Left forelimb (tissue), 1 donor: ENCODE measurements around the gene HOXA3.

Experiments
- DNase-seq: peaks from one replicate; pipeline ENCODE4 v3.0.0-alpha.2; 2018; ENCODE audit warnings: low spot score

HOXA3 gene

DNA sequence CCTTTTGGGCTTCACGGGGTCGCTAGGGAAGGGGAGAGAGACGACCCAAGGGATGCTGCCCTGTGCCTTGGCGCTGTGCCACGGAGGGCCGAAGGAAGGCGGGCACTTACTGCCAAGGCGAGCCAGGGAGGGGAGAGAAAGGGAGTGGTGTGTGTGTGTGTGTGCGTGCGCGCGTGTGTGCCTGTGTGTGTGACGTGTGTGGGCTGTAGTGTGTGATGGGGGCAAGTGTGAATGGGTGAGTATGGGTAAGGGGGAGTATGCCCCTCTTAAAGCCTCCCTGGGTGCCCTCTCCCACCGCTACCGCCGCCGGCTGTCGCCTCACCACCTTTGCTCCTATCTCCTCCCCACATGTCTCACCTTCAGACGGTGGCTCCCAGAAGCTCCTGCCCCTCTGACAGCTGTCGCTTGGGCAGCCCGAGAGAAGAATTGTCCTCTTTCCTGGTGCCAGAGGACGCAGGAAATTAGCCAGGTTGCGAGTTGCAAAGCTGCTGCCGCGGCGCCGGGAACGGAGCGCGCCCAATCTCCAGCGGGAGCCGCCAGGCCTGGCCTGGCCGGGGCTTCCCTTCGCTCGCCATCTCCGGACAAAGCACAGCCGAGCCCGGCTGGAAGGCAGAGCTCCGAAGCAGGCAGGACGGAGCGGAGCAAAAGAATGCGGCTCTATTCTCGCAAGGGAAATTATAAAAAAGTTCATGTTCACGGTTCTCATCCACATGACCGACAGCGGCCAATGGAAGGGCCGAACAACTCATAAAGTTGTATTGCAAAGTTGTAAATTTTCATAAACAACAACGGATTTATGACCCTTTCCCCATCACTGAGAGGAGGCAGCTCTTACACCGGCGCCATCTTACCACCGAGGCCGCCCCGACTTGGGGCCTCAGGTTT lies at the start of gene HOXA3:
Gene HOXA3 (minus strand): TSS at position 653 of the 885 bp plus-strand sequence. CDS start 41,943 bp downstream, outside the sequence.
- DNase-seq = peak; percentile 78

DNA sequence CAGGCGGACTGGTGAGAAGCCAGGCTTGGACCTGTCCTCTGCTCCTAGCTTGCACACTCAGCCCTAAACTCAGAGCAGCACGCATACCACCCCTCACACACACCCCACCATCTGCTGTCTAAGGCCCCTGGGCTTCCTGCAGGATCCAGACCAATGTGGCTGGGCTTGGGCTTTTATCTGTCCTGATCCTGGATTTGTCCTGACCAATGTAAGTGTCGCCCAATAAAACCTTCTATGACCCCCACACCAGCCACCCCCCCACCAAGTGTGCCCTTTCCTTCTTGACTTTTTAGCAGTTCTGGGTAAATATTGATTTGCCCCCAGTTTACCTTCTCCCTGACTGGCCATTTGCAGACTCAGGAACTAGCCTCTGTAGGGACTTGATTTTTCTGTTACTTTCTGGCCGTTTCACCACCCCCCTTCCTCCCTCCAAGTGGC lies 49.2 kb upstream of the HOXA3 start:
- DNase-seq = no peak

DNA sequence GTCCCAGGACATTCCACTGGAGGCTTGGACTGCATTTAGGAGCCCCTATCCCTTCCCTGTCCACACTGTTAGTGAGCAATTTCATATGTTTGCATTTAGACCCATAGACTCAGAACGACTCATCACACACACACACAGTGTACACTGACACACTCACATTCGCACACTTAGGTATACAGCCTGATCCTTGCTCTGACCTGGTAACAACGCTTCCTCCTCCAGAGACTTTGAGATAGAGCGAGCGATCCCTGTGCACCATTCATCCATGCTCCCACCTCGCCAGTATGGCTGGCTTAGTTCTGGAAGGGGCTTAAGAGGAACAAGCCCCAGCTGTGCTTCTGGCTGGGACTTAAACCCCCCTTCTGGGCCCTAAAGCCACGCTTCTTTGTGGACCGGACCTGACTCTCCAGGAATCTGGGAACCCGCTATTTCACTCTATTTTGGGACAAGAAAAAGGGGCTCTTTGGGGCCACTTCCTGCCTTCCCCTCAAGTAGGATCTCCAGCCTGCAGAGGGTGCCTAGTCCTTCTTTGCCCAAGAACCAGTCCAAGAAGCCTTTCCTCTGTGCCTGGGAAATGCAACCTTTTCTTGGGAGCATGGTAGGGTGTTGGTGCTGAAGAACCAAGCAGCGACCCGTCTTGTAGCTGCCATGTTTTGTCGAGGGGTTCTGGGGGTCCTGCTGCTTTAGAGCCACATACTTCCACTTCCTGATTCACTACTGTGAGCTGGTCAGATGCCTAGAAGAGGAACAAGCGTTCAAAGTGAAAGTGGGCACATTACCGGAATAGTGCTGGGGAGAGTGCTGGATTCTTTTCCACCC lies 48.6 kb upstream of the HOXA3 start:
- DNase-seq = peak; percentile 64

DNA sequence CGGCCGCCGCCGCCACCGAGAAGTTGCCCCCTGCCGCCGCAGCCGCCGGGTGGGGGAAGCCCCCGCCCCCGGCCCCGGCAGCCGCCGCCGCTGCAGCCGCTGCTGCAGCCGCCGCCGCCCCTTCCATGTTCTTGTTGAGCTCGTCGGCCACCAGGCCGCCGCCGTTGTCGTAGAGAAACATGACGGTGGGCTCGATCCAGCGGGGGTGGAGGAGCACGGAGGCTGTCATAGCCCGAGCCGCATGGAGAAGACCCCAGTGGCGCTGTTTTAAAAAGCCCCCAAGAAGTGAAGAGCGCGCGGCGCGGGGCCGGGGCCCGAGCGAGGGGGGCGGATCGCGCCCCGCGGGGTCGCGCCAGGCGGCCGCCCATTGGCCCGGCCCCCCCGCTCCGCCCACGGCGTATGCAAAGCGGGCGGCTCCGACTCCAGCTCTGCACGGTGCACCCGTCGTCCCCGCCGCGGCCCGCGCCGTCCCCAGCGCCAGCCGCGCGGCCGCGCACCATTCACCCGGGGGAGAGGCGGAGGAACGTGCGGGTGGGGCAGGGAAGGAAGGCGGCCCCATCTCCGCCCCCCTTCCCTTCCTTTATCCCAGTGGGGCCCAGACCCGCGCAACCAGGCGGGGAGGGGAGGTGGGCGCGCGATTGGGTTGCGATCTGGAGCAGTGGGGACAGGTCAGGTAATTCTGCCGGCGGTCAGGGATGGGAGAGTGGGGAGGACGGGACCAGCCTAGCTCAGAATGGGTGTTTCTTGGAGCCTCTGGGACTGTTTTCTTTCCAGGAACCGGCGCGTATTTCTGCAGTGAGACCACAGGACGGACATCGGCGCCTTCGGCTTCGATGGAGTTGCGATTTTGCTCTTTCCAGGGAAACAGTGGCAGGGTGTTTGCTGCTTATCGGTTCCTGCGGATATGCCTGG lies 47.7 kb upstream of the HOXA3 start, which contains the start of gene HOXA13:
Gene HOXA13 (minus strand): TSS at position 243 of the 912 bp plus-strand sequence. CDS start 14 bp downstream, at position 229.
- DNase-seq = peak; percentile 82

DNA sequence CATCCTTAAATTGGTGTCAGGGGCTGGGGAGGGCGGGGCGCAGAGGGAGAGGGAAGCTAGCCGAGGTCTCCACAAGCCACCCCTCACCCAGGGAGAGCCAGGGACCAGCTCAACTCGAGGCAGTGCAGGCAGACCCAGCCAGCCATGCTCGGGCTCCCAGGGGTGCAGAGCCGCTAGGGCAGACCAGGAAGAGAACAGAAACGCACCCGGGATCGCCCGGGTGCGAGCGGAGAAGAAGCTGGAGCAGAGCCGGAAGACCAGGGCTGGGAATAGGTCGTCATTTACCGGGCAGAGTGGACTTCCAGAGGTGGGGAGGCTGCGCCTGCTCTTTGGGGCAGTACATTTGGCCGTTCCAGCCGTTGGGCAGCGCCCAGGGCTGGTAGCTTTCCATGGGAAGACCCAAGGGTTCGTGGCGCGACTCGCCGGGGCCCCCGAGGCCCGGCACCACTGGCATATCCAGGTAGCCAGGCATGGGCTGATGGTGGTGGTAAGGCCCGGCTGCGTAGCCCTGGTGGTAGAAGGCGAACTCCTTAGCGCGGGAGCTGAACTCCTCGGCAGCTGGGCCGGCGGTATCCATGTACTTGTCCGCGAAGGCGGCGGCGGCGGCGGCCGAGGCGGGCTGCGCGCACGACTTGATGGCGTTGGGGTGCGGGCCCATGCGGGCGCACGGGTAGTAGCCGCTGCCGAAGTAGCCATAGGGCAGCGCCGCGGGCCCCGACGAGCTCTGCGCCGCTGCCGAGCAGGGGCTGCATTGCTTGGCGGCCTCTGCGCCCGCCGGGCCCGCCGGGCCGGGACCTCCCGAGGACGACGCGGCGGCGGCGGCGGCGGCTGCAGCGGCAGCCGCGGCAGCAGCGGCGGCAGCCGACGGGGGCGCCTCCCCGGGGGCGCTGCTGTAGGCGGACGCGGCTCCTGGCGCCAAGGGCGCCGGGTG lies 46.8 kb upstream of the HOXA3 start:
- DNase-seq = peak; percentile 72

DNA sequence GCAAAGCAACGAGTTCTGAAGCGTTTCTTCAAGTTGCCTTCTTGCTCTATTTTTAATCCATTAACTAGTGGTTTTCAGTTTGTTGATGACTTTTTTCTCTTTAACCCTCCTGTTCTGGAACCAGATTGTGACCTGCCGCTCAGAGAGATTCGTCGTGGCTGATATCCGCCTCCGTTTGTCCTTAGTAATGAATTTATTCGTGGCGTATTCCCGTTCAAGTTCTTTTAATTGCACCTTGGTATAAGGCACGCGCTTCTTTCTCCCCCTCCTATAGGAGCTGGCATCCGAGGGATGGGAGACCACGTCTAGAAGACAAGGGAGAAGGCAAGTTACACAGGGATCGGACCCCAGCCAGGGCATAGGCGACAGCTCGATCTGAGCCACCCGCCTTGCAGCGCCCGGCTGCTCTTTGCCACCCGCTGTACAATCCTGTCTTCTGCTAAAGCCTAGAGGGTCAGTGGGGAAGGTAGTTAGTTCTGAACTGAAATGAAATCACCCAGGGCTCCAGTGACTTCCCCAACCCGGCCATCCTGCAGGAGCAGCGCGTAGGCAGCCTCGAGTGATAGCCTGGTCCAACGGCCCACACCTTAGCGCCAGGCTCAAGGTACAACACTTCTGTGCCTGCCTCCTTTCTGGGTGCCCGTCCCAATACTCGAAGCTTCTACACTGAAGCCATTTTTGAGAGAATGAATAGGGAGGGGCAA lies 45.9 kb upstream of the HOXA3 start:
- peak; percentile 67 for DNase-seq

DNA sequence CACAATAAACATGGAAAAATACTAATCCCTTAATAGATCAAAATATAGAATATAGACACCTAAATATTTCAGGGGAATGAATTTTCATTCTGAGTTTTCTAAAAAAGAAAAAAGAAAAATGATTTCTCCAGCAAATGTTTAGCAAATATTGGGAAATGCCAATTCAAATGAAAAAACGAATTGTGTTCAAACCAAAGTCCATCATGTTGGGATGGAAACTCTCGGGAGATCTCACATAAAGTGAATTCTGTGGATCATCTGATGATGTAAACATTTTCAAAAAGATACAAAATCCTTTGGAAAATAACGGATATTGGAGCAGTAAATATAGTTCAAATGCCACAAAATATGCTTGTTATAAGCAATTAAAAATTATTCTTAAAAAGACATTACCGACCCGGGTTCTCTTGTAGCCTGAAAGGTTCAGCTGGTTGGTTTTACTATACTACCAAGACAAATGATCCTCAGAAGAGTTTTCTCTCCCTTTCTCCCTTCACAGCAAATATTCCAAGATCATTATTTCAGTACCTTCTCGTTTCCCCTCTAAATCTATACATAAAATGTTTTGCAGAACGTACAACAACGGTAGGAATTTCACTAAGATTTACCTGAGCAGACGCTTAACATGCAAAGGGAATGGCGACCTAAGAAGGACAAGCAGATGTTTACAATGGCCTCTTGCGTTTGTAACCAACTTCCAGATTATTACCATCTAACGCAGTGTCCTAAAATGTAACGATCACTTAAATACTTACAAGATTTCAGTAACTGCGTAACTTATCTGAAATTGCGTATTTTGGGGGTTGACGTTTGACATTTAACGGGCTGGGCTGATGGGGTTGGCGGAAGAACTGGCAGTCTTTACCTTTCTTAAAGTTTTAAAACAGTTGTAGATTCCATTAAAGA lies 45.0 kb upstream of the HOXA3 start:
- peak; percentile 52 for DNase-seq

DNA sequence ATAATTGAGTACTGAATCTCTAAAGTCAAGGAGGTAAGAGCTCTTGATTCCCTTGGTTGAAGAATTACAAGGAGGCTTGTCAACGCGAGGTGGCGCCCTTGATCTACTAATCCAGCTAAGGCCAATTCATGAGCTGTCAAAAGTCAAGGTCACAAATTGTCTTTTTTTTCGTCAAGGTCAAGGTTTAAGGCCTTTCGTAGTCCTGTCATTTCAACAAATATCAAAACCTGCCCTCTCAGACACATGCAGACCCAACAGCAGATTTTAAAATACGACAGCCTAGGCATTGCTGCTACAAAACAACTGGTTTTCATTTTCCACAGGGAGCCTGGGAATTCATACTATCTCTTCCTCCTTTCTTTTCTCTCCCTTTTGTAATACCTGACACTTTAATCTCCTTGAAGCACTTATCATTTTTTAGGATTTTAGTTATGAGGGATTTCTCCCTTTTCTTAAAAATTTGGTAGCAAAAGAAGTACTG lies 43.9 kb upstream of the HOXA3 start:
- peak; percentile 87 for DNase-seq

DNA sequence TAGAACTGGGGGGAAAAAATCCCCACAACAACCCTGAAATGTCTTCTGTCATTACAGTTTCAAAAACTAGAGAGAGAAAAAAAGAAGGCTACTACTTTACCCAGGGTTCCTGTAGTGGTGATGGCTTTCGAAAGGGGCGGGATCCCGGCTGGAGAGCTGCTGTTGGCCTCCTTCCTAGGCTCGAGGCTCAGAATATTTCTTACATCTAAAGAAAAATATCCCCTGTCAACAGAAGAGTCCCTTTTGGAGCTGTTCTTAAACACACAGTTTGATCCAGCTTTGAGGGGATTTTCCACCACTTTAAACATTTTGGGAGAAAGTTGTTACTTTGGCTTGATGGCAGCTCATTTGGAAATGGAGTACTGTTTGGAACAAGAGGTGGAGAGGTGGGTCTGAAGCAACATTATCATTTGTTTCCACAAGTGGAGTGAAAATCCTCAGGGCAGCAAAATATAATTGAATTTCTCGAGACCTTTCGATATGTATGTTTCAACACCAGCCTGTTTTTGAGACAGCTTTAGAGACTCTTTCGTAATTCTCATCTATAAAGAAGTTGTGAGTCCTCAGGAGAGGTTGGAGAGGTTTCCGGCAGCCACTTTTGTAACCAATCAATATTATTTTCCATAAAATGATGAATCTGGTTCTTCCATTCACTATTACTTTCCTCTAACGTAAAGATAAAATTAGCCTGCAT lies 42.5 kb upstream of the HOXA3 start:
- DNase-seq = peak; percentile 57

DNA sequence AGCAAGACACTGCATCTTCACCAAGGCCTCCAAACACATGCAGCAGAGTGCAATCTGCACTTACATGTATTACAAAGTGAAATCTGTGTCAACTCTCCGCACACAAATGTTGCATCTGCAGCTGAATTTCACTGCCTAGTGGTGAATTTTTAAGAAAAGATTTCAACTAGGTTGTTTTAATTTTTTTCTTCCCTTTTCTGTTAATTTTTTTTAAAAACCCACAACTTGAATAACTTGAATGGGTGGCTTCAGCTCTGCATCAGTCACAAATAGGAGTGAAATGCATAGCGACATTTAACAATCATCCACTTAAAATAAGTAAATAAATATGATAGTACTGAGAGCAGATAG lies 41.6 kb upstream of the HOXA3 start:
- no peak for DNase-seq

DNA sequence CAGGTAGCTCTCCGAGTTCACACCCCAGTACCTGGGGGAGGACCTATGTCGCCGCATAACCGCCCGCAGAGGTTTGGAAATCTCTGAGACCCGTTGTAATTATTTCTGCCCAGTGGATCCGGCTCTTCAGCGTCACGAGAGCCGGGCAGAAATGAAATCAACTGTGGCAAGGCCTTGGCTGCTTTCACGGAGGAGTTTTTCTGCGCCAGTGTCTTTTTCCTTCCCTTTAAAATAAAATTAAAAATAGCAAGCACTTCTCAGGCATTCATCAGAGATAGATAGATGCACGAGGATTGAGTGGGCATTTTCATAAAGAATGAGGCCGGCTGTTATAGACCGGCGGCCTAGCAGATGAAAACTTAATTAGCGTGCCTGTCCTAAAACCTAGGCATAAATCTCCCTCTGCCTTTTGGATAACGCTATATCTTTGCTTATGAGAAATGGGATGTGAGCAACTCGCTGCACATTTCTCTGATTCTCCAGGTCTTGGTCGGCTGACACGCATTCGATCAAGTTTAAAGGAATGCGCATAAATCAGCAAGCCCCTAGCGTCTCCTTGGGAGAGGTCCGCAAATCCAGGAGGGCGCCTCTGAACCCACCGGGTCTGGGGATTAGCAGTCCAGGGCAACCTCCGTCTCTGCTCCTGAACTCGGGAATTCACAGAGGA lies 41.1 kb upstream of the HOXA3 start:
- DNase-seq = peak; percentile 68

DNA sequence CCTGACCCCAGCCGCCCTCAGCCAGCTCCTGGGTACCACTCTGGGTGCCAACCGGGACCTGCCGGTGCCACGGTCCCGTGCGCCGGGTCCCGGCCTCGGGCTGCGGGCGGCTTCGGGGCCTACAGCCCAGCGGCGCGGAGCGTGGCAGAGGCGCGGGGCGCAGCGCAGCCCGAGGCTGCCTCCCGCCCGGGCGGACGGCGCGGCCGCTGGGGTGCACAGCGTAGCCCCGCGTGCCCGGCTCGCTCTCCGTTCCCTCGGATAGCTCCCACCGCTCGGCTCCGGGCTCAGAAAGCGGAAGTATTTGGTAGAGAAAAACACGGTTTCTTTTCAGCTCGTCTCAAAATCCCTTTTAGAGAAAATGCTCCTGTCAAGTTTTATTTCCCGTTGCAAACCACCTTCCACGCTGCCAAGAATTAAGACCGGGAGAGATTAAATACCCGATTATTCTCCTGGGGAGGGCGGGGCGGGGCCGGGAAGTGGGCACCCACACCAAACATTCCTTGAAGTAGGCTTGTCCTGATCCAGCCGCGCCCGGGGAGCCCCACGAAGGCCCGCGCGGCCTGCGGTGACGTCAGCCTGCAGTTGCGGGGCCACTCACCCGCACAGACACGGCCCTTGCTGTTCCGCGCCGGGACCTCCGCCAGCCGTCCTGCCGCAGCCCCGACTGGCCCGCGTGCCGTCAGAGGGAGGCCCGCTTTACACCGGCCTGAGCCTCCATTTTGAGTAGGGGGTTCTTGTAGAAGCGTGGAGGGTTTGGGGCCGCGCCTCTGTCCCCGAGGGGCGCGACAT lies 40.4 kb upstream of the HOXA3 start:
- DNase-seq = peak; percentile 79

DNA sequence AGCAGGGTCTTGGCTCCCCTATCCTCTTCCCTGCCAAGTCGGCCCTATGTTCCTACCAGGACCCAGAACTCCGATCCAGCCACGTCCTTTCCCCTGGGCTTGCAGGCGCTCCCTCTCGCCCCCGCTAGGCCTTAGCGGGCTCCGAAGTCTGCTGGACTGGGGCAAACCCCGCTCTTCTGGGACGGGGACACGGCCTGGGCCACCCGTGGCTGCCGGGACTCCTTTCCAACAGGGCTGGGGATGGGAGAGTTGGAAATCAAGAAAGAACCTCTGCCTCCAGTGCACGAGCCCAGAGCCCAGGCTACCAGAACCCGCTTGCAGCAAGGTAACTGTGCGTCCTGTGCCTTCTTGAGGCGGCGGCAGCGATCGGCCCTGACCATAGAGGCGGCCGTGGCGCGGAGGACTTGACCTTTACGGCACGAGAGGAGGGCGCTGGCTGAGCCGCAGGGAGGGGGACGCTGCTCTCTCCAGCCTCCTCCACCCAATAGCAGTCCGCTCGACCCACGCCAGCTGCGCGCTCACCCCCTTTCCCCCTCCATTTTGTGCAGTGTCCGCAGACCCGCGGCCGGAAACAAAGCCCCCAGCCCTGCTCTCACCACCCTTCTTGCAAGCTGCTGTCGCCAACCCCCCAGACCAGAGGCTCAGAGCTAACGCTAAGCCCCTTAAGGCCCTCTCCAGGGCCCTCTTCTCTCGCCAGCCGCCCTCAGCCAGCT lies 39.6 kb upstream of the HOXA3 start:
- DNase-seq = peak; percentile 78

DNA sequence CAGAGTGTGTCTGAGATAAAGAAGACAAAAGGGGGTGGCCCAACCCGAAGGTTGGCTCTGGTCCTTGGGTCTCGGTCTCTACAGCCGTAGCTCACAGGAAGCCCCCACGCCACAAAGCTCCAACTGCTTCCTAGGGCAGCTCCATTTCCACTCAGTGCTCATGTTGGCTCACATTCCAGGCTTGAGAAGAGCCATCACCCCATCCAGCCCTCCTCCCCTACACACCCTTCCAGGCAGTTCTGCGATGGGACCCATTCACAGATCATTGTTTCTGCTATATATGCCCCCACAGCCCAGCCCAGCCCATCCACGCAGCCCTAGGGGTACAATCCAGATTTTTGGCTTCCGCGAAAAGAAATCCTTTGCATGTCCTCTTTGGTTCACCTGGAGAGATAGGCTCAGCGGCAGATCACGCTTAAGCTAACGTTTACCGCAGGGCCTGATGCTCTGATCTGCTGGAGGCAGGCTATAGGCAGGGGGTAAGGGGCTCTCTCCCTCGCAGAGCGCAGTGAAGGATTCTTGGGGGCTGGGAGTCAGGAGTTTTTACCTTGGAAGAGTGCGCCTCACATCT lies 38.9 kb upstream of the HOXA3 start:
- peak; percentile 64 for DNase-seq

DNA sequence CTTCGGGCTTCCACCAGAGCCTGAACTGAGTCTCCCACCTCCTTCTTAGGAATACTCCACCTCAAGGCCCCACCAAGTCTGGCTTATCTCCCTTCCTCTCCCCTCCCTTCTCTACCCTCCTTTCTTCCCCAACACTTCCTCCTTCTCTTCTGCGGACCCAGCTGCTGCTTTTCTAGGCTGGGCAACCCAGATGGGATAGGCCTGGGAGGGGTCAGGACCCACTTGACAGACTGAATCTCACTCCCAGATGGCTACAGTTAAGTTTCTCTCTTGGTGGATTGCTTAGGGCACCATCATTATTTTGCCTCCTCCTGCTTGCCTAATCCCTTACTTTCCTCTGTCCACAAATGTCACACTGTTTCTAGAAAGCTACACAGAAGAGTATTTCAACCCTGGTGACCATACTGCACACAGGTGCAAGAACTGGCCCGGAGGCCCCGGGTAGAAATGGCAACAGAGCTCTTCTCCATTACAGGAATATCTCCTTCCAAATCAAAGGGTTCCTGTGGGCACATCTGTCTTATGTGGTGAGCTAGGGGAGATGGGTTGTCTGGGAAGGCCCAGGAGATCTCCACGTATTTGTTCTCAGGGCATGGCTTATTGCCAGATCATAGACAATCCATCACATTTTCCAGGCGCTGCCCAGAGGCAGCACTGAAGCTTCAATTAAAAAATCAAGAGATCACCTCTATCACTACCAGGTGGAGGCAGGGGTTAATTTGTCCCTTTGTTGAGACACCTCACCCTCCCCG lies 37.8 kb upstream of the HOXA3 start:
- DNase-seq = peak; percentile 61
